Thoracic aorta (tissue), 2 donors: ENCODE data around the gene PLXDC2. TPM values are rescaled to one million over a fixed set of nuclear protein-coding genes. Genes with fewer than 3 reads are reported as not detected.
A peak's percentile ranks its signal among the peaks of the same experiment; 100 is the strongest.

Experiments used
- ATAC-seq: fragments of 150-250 bp; one replicate; pipeline ENCODE4 v1.8.0; 2017; ENCODE audit warnings: low read depth; ENCODE audit not compliant: insufficient number of reproducible peaks, low FRiP score
- DNase-seq: peaks from one replicate; pipeline ENCODE4 v3.0.0-alpha.2; 2020; ENCODE audit warnings: low spot score
- H3K27ac ChIP-seq, 2 donors: fragments of 200-600 bp; sonication (generic); 1 replicate in 1 of 2; 2 replicates in 1 of 2; pipeline ENCODE4 v1.5.1; 2016; ENCODE audit warnings: mild to moderate bottlenecking in 2 of 2, moderate library complexity in 2 of 2
- H3K27me3 ChIP-seq: fragments of 200-600 bp; sonication (generic); replicated peaks from 2 replicates; pipeline ENCODE4 v1.6.0; 2016; ENCODE audit warnings: mild to moderate bottlenecking; ENCODE audit not compliant: insufficient read depth
- H3K36me3 ChIP-seq: fragments of 200-600 bp; sonication (generic); one replicate; pipeline ENCODE4 v1.5.1; 2016
- H3K4me1 ChIP-seq, 2 donors: fragments of 200-600 bp; sonication (generic); 1 replicate in 1 of 2; 2 replicates in 1 of 2; pipeline versions ENCODE4 v1.5.1 to v1.6.0; 2016; ENCODE audit warnings: low read depth in 2 of 2, mild to moderate bottlenecking in 1 of 2; ENCODE audit not compliant: control insufficient read depth in 1 of 2
- H3K4me3 ChIP-seq: fragments of 200-600 bp; sonication (generic); 2 replicates; pipeline ENCODE4 v1.5.1; 2016; ENCODE audit warnings: mild to moderate bottlenecking
- H3K9me3 ChIP-seq: fragments of 200-600 bp; sonication (generic); 2 replicates; pipeline ENCODE4 v1.5.1; 2016
- total RNA-seq, 2 donors: library from RNA; depleted of rRNA; stranded (reverse); fragments of >200 nt; gene quantifications; one replicate each; pipeline versions ENCODE4 v1.1.0 to v1.2.3, GENCODE V29; 2016
- TF ChIP-seq, protein P1 (sequence below): fragments of 200-600 bp; sonication (generic); IDR thresholded peaks from one replicate; pipeline ENCODE4 v1.5.1; 2019; ENCODE audit warnings: antibody characterized with exemption

PLXDC2 gene
- total RNA-seq, 2 donors from 2014 or later = 105 to 155 TPM

GRCh38 chr10:19979628-19980027 lies 163.4 kb downstream of the PLXDC2 start:
- no peaks in the 10 kb centered on the region for H3K27me3 ChIP-seq
- TF ChIP-seq, protein P1, sequence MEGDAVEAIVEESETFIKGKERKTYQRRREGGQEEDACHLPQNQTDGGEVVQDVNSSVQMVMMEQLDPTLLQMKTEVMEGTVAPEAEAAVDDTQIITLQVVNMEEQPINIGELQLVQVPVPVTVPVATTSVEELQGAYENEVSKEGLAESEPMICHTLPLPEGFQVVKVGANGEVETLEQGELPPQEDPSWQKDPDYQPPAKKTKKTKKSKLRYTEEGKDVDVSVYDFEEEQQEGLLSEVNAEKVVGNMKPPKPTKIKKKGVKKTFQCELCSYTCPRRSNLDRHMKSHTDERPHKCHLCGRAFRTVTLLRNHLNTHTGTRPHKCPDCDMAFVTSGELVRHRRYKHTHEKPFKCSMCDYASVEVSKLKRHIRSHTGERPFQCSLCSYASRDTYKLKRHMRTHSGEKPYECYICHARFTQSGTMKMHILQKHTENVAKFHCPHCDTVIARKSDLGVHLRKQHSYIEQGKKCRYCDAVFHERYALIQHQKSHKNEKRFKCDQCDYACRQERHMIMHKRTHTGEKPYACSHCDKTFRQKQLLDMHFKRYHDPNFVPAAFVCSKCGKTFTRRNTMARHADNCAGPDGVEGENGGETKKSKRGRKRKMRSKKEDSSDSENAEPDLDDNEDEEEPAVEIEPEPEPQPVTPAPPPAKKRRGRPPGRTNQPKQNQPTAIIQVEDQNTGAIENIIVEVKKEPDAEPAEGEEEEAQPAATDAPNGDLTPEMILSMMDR = no peak
- ATAC-seq = no peak

DNA sequence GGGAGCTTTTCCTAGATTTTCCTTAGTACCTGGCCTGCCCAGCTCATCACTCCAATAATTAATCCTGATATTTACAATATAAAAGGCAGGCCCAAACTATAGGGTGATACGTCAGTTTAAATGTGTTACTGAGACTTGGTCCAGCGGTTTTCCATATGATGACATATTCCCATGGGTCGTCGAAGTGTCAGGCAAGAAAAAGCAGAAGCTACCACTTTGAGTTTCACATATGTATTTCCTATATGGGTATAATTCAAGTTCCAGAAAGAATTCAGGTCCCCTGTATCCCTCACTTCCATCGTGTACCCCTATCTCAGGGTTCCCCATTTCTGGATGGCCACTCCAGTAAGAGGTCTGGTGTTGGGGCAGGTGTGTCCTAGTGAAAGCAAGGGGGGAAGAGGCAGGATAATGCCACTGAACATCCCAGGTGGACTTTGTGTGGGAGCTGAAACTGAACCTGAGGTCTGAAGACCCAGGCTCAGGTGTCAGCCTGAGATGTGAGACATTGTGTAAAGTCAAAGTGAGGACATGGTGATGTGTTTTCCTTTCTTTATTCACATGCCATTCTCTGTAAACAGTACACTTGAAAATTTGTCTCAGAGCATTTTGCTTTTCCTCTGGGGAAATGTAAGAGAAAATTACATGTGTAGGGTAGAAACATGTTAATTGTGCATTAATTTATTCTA lies 167.8 kb downstream of the PLXDC2 start:
- Histone ChIP-seq H3K27ac (no peak overlapping the region), H3K9me3 (no peaks in the 10 kb centered on the region), H3K36me3 (no peaks in the 10 kb centered on the region), H3K4me1 (peaks cover 5 to 37% of the 10 kb centered on the region in 2 donors), H3K27me3 (no peaks in the 10 kb centered on the region), H3K4me3 (no peak overlapping the region)
- TF ChIP-seq, protein P1 = no peak
- no peak for ATAC-seq
- DNase-seq = no peak

More at GRCh38 chr10:19979628-19980027, 163.4 kb downstream of the PLXDC2 start:
- H3K9me3 ChIP-seq = no peaks in the 10 kb centered on the region
- H3K27ac ChIP-seq = no peak overlapping the region
- no peak overlapping the region for H3K4me3 ChIP-seq
- peaks cover 9 to 40% of the 10 kb centered on the region in 2 donors for H3K4me1 ChIP-seq
- no peaks in the 10 kb centered on the region for H3K36me3 ChIP-seq
- no peak for DNase-seq

- Histone ChIP-seq H3K9me3 (no peaks in the 10 kb centered on the region), H3K4me1 (peaks cover 0 to 20% of the 10 kb centered on the region in 2 donors), H3K36me3 (no peaks in the 10 kb centered on the region), H3K4me3 (no peak overlapping the region), H3K27me3 (no peaks in the 10 kb centered on the region), H3K27ac (peak overlapping the region in 1 of 2 donors; percentile 32)
- TF ChIP-seq, protein P1 = no peak
- ATAC-seq (no peak), DNase-seq (no peak)
Observed at GRCh38 chr10:19985745-19986144, 169.5 kb downstream of the PLXDC2 start.

GRCh38 chr10:19986591-19986990 lies 170.4 kb downstream of the PLXDC2 start:
- Histone ChIP-seq H3K9me3 (no peaks in the 10 kb centered on the region), H3K27ac (peak overlapping the region; percentile 8 to 32), H3K4me3 (no peak overlapping the region), H3K4me1 (peaks cover 0 to 20% of the 10 kb centered on the region in 2 donors), H3K27me3 (no peaks in the 10 kb centered on the region), H3K36me3 (no peaks in the 10 kb centered on the region)
- ATAC-seq (no peak), DNase-seq (no peak)
- TF ChIP-seq, protein P1 = no peak

DNA sequence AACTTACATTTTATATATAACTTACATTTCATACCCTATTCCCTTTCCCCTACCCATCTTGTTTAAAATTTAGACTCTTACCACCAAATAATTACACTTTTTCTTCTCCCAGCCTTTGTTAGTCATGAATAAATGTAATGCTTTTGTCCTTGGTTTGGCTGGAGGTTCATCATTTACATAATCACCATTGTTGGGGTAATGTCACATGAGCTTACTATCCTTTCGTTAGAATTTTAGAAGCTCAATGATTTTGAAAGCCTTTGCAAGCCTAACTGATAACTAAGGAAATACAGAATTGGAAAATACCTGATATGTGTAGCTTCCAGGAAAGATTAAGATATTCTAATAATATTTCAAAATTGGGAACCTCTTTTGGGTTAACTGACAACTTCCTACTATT lies 171.7 kb downstream of the PLXDC2 start:
- H3K27ac ChIP-seq = no peak overlapping the region
- ATAC-seq = no peak
- peaks cover 0 to 20% of the 10 kb centered on the region in 2 donors for H3K4me1 ChIP-seq
- no peaks in the 10 kb centered on the region for H3K36me3 ChIP-seq
- H3K9me3 ChIP-seq = no peaks in the 10 kb centered on the region
- TF ChIP-seq, protein P1 = no peak
- H3K4me3 ChIP-seq = no peak overlapping the region
- no peak for DNase-seq
- no peaks in the 10 kb centered on the region for H3K27me3 ChIP-seq
